Esophagus squamous epithelium (tissue), 5 donors: ENCODE measurements around the gene IFI27L2. TPM values are rescaled to one million over a fixed set of nuclear protein-coding genes. Genes with fewer than 3 reads are reported as not detected.
A peak's percentile ranks its signal among the peaks of the same experiment; 100 is the strongest.

Experiments
- DNase-seq: peaks from one replicate; lab custom pipeline; 2025; lab: John Stamatoyannopoulos, UW
- H3K27ac ChIP-seq, 4 donors: fragments of 200-600 bp; sonication (generic); one replicate each; pipeline ENCODE4 v1.5.1; 2016 to 2019; ENCODE audit warnings: mild to moderate bottlenecking in 1 of 4
- H3K27me3 ChIP-seq, 4 donors: fragments of 200-600 bp; sonication (generic); 1 replicate in 3 of 4; 2 replicates in 1 of 4; pipeline versions ENCODE4 v1.5.1 to v1.6.0; 2017 to 2021; ENCODE audit warnings: antibody characterized with exemption in 1 of 4
- H3K36me3 ChIP-seq, 3 donors: fragments of 200-600 bp; sonication (generic); one replicate each; pipeline ENCODE4 v1.5.1; 2016 to 2019
- H3K4me1 ChIP-seq, 3 donors: fragments of 200-600 bp; sonication (generic); one replicate each; pipeline ENCODE4 v1.5.1; 2017 to 2019
- H3K4me3 ChIP-seq, 4 donors: fragments of 200-600 bp; sonication (generic); 1 replicate in 3 of 4; 2 replicates in 1 of 4; pipeline ENCODE4 v1.5.1; 2016 to 2019; ENCODE audit warnings: mild to moderate bottlenecking in 2 of 4, moderate library complexity in 1 of 4
- H3K9me3 ChIP-seq, 3 donors: fragments of 200-600 bp; sonication (generic); one replicate each; pipeline ENCODE4 v1.5.1; 2016 to 2019
- POLR2A ChIP-seq, 4 donors: fragments of 450-650 bp; IDR thresholded peaks; one replicate each; pipeline ENCODE4 v1.6.1; 2017; ENCODE audit warnings: antibody characterized with exemption in 4 of 4, mild to moderate bottlenecking in 4 of 4, moderate library complexity in 3 of 4
- WGBS, 2 donors: methylation state at CpG; one replicate each; pipeline ENCODE4 v1.1.5; 2018; 5-methylcytosine and 5-hydroxymethylcytosine counted together
- intact Hi-C: fragments of 100-400 bp; cut with DNase I; formaldehyde crosslinking; loops from one replicate; pipeline ENCODE4 v1.15.0; 2022
- total RNA-seq, 4 donors: library from RNA; depleted of rRNA; stranded (reverse); fragments of >200 nt; gene quantifications; one replicate each; pipeline ENCODE4 v1.1.0, GENCODE V29; 2016
- TF ChIP-seq, protein P1 (sequence below), 6 experiments: fragments of 450-650 bp in 4 of 6; fragments of 200-600 bp in 2 of 6; sonication (generic) in 2 of 6; IDR thresholded peaks; one replicate each; pipeline ENCODE4 v1.5.1; 2016 to 2019; ENCODE audit warnings: antibody characterized with exemption in 6 of 6, mild to moderate bottlenecking in 4 of 6, moderate library complexity in 4 of 6
- donor health status: DM: yes; HTN: yes; CAD: no.

IFI27L2 gene, protein sequence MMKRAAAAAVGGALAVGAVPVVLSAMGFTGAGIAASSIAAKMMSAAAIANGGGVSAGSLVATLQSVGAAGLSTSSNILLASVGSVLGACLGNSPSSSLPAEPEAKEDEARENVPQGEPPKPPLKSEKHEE
- total RNA-seq, result 10 to 100 TPM; 50.6 to 97.1 (median 66.0) TPM

DNA sequence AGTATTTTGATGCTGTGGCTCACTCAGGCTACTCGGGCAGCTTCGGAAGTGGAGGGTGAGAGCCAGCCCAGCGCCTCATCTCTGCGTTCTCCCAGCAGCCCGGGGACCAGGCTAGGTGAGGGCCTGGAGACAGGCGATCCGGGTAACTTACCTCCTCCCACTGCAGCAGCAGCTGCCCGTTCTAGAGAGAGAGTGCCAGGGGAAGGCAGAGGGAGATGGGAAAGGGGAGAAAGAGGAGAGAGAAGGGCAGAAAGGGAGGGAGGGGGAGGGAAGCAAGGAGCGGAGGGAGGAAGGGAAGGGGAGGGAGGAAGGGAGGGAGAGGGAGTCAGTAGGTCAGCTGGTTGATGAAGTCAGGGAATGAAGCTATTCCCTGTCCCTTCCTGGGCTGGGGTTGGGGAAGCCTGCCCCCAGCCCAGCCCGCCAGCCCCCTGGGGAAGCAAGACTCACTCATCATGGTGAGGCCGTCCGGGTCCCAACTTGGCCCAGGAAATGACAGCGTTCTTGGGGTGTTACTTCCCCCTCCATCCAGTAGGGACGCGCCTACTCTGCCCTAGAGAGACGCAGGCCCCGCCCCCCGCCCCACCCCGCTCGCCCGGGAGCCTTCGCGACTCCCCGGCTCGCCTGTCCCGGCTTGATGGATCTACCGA, at the start of gene IFI27L2:
Gene IFI27L2 (minus strand): TSS at position 494 of the 647 bp plus-strand sequence. CDS start 40 bp downstream, at position 454.
- Histone ChIP-seq H3K4me3 (peak within 1 kb of the TSS; percentile 52 to 77 (median 60)), H3K9me3 (no peaks in the 10 kb centered on the region), H3K27ac (peak within 1 kb of the TSS; percentile 78 to 91 (median 89)), H3K27me3 (no peaks in the 10 kb centered on the region), H3K36me3 (peaks cover 0 to 10% (median 0%) of the 10 kb centered on the region in 3 donors), H3K4me1 (peaks cover 11 to 26% (median 17%) of the 10 kb centered on the region in 3 donors)
- 0 to 6% methylated on average over 9 to 11 of the region's 27 CpGs for WGBS, 2 donors
- TF ChIP-seq POLR2A (IDR thresholded peaks at IDR 0.05), result peak in 1 of 4 donors; percentile 42
- TF ChIP-seq, protein P1, sequence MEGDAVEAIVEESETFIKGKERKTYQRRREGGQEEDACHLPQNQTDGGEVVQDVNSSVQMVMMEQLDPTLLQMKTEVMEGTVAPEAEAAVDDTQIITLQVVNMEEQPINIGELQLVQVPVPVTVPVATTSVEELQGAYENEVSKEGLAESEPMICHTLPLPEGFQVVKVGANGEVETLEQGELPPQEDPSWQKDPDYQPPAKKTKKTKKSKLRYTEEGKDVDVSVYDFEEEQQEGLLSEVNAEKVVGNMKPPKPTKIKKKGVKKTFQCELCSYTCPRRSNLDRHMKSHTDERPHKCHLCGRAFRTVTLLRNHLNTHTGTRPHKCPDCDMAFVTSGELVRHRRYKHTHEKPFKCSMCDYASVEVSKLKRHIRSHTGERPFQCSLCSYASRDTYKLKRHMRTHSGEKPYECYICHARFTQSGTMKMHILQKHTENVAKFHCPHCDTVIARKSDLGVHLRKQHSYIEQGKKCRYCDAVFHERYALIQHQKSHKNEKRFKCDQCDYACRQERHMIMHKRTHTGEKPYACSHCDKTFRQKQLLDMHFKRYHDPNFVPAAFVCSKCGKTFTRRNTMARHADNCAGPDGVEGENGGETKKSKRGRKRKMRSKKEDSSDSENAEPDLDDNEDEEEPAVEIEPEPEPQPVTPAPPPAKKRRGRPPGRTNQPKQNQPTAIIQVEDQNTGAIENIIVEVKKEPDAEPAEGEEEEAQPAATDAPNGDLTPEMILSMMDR (IDR thresholded peaks at IDR 0.05), result peak; percentile 26 to 54 (median 32)
- intact Hi-C loops, result no loop called here
- no peak for DNase-seq

DNA sequence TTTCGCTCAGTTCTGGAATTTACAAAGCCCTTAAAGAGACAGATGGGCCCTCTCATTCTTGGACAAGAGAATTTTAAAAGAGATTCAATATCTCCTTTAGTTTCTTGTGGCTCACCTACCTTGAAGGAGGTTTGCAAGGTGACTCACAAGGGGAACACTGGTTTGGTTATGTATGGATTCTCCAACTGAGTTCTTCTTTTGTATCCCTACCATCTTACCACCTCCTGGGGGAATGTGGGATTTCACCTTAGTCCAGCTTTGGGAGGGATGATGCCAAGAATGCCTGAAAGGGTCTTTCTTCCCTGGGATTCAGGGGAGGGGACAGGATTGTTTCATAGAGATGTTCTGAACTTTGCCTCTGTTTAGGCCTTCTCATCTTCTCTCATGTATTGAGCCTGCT, 48.4 kb upstream of the IFI27L2 start:
- 62 to 77% methylated on average over 1 of the region's 1 CpG for WGBS, 2 donors
- no peak for TF ChIP-seq POLR2A (IDR thresholded peaks at IDR 0.05)
- TF ChIP-seq, protein P1 (IDR thresholded peaks at IDR 0.05), result no peak
- H3K4me1 ChIP-seq, result peaks cover 14 to 34% (median 16%) of the 10 kb centered on the region in 3 donors
- no peaks in the 10 kb centered on the region for H3K36me3 ChIP-seq
- no peak overlapping the region for H3K27ac ChIP-seq
- H3K9me3 ChIP-seq, result no peaks in the 10 kb centered on the region
- no peak for DNase-seq
- H3K4me3 ChIP-seq, result no peak overlapping the region
- peaks cover 6 to 69% (median 23%) of the 10 kb centered on the region in 4 donors for H3K27me3 ChIP-seq
- intact Hi-C loops, result no loop called here

DNA sequence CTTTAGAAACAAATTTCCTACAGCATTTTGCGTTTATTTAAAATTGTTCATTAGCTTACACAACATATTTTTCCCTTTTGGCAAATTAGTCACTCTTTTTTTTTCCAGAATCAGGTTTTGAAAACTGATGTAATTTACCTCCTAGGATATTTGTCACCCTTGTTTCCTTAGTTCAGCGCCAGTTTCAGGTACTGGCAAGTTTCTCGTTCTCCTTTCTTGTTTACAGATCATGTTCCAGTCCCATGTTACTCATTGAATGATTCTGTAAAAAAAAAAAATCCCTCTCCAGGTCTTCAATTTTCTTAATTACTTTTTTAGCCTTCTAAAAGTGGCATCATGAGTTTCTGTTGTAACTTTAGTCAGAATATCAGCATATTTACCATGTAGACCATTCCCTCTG, 47.4 kb upstream of the IFI27L2 start:
- peaks cover 6 to 79% (median 23%) of the 10 kb centered on the region in 4 donors for H3K27me3 ChIP-seq
- no peak overlapping the region for H3K4me3 ChIP-seq
- no peak for TF ChIP-seq POLR2A (IDR thresholded peaks at IDR 0.05)
- TF ChIP-seq, protein P1 (IDR thresholded peaks at IDR 0.05), result no peak
- WGBS, 2 donors, result 28 to 43% methylated on average over 3 of the region's 3 CpGs
- intact Hi-C loops, result no loop called here
- DNase-seq, result no peak
- no peaks in the 10 kb centered on the region for H3K9me3 ChIP-seq
- H3K27ac ChIP-seq, result no peak overlapping the region
- H3K36me3 ChIP-seq, result no peaks in the 10 kb centered on the region
- H3K4me1 ChIP-seq, result peaks cover 14 to 34% (median 16%) of the 10 kb centered on the region in 3 donors

DNA sequence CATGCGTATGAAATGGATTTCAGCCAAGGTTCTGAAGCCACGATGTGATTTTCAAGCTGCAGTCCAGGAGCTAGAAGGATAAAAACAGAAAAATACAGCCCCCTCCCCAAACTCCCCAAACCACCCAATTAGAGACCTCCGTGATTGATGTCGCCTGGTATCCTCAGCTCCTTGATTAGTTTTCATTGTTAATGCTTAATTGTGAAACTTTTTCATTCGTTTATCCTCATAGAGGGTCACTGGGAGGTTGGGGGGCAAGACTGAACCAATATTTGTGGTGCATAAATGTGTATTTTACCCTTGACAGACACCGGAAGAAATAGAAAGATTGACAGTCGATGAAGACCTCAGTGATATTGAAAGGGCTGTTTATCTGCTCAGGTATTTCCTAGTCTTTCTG, 46.3 kb upstream of the IFI27L2 start:
- no peaks in the 10 kb centered on the region for H3K9me3 ChIP-seq
- H3K27ac ChIP-seq, result no peak overlapping the region
- DNase-seq, result no peak
- TF ChIP-seq, protein P1 (IDR thresholded peaks at IDR 0.05), result no peak
- TF ChIP-seq POLR2A (IDR thresholded peaks at IDR 0.05), result no peak
- no peaks in the 10 kb centered on the region for H3K36me3 ChIP-seq
- peak overlapping the region in 2 of 4 donors; percentile 53 to 63 for H3K4me3 ChIP-seq
- peaks cover 6 to 84% (median 23%) of the 10 kb centered on the region in 4 donors for H3K27me3 ChIP-seq
- peaks cover 14 to 30% (median 16%) of the 10 kb centered on the region in 3 donors for H3K4me1 ChIP-seq
- intact Hi-C loops, result no loop called here
- 22 to 27% methylated on average over 7 of the region's 7 CpGs for WGBS, 2 donors
